ENCODE data around the gene TCF4.

Gene TCF4

DNA sequence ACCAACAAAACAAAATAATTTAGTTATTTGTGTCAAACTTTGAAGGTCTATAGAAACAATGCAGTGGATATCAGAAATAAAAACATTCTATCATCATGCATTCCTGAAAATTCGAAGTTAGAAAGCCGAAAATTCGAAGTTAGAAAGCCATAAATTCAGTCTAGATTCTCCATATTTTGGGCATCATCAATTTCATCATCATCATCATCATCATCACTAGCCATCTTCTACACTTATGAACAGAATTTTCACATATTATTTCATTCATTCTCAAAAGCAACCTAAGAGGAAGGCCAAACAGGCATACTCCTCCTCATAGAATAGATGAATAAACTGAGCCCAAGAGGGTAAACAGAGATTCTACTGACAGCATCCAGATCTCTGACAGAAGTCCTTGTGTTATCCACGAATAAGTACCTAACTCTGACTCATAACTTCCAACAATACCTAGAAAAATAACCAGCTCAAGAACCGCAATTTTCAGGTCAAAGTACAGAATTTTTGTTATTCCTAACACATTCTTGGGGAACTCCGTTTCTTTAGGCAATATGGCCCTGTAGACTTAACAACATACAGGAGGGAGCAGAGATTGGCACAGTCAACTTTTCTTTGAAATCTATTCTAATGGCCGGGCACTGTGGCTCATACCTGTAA lies 84.7 kb downstream of the TCF4 start:
- H3K4me3 ChIP-seq (replicated peaks; ENCODE audit: low read depth, low read length) = no peak overlapping the region
- no peak for DNase-seq (ENCODE audit: extremely low read depth, low read depth)
- TF ChIP-seq, protein P1, sequence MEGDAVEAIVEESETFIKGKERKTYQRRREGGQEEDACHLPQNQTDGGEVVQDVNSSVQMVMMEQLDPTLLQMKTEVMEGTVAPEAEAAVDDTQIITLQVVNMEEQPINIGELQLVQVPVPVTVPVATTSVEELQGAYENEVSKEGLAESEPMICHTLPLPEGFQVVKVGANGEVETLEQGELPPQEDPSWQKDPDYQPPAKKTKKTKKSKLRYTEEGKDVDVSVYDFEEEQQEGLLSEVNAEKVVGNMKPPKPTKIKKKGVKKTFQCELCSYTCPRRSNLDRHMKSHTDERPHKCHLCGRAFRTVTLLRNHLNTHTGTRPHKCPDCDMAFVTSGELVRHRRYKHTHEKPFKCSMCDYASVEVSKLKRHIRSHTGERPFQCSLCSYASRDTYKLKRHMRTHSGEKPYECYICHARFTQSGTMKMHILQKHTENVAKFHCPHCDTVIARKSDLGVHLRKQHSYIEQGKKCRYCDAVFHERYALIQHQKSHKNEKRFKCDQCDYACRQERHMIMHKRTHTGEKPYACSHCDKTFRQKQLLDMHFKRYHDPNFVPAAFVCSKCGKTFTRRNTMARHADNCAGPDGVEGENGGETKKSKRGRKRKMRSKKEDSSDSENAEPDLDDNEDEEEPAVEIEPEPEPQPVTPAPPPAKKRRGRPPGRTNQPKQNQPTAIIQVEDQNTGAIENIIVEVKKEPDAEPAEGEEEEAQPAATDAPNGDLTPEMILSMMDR (IDR thresholded peaks at IDR 0.05; ENCODE audit: low read depth, low read length, missing control alignments) = no peak

DNA sequence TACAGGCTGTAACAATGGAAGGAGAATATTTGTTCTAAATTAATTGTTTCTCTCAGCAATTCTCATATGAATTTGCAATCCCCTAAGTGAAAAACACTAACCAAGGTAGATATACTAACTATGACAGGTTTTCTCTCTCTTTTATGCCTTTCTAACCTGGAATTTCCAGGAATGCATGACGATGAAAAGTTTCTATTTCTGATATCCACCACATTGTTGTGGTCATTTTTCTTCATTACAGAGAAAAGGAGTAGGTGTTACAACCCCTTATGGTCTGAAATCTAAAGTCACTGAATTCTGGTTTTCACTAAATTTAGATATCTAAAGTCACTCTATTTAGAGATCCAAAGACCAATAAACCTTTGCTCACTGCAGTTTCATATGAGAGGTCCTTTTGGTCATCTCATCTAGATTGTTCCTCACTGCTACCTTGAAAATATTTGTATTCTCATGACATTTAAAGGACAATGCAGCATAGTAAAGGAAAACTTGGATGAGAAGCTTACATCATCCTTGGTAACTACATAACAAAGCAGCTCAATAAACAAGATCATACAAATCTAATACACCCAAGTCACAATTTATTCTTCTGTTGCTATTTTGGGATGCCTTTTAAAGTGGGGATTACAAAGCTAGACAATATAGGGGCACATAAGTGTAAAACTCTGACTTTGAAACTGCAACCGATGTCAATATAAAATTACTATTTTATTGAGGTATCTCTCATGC lies 85.8 kb downstream of the TCF4 start:
- H3K4me3 ChIP-seq (replicated peaks; ENCODE audit: low read depth, low read length) = no peak overlapping the region
- TF ChIP-seq, protein P1 (IDR thresholded peaks at IDR 0.05; ENCODE audit: low read depth, low read length, missing control alignments) = no peak
- DNase-seq (ENCODE audit: extremely low read depth, low read depth) = no peak

DNA sequence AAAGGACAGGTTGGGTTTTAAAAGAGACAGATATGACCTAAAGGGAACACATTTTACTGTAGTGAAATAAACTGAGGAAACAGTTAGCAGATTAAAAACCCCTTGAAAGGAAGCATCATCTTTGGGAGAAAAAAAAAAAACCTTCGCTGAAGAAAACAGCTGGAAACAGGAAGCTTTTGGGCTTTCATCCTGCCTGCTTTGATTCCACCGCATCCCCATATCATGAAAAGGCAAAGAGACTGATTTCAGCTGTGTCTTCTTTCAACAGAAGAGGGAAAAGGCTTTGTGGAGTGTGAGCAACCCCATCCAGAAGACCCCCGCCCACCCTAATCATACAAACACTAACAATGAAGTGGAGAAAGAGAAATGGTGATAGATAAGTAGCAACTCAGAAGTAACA lies 86.4 kb downstream of the TCF4 start:
- TF ChIP-seq, protein P1 (IDR thresholded peaks at IDR 0.05; ENCODE audit: low read depth, low read length, missing control alignments) = no peak
- DNase-seq (ENCODE audit: extremely low read depth, low read depth) = no peak
- H3K4me3 ChIP-seq (replicated peaks; ENCODE audit: low read depth, low read length) = no peak overlapping the region; the same call in 1 of the 2 replicates

DNA sequence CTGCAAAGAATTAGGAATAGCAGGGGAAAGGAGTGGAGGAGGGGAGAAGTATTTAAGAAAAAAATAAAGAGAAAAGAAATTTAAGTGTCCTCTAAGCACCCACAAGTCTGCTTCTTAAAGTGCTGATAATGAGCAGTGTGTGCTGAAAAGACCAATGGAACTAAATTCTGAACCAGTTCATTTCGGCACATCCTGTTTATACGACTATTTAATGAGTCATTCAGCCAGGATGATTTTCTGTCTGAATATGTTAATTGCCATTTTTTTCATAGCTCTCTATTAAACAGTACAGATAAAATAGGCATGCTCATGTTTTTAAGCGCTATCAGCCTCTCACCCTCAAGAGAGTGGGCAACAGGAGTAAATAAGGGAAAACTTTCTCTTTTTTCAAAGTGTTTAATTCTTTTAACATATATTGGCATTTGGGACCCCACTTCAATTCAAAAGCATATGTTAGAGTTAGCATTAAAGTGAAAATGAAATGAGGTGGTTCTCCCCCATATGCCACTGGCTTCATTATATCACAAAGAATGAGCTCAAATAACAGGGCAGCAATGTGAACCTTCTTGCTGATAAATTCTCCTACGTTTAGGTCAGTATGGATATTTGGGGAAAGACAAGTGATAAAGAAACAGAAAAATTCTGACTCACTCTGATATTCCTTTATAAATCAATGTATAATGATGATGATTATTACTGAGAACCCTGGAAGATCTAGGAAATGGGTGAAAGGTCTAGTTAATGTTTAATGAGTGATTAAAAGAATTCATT lies 87.5 kb downstream of the TCF4 start:
- peak overlapping the region; percentile 24 for H3K4me3 ChIP-seq (replicated peaks; ENCODE audit: low read depth, low read length)
- DNase-seq (ENCODE audit: extremely low read depth, low read depth) = no peak
- TF ChIP-seq, protein P1 (IDR thresholded peaks at IDR 0.05; ENCODE audit: low read depth, low read length, missing control alignments) = no peak

DNA sequence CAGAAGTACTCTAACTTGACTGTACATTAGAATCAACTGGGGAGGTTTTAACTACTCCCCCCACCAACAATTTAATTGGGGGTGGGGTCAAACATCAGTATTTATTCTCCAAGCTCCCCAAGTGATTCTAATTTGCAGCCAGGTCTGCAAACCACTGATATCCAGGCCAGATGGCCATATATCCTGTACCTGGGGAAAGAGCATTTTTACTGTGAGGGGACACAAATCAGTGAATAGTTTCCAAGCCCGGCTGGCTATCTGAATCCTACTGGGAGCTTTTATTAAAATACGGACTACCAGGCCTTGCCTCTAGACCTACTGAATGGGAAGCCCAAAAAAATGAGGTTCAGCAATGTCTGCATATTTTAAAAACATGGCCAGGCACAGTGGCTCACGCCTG lies 88.5 kb downstream of the TCF4 start:
- no peak overlapping the region for H3K4me3 ChIP-seq (replicated peaks; ENCODE audit: low read depth, low read length)
- no peak for DNase-seq (ENCODE audit: extremely low read depth, low read depth)
- TF ChIP-seq, protein P1 (IDR thresholded peaks at IDR 0.05; ENCODE audit: low read depth, low read length, missing control alignments) = no peak

DNA sequence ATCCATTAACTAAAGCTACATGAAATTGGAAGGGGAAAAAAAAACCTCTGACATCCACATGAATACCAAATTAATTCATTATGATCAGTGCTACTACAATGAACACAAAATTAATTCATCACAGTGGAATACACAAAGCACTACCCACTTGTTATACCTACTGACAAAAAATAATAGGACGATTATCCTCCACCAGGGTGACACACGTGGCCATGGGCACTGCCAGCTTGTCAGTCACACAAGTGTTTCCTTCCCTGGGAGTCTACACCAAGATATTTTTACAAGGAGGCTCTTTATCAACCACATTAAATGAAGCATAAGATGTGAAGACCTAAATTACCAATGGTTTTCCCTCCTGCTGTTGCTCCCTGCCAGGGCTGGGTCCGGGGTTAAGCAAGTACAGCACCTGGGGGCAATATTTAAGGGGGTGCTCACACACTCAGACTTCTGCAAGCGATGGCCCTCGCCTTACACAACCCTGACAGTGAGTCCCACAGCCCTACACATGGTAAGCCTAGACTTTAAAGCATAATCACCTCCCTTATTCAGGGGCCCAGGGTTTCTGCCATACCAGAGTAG lies 90.1 kb downstream of the TCF4 start:
- no peak for DNase-seq (ENCODE audit: extremely low read depth, low read depth)
- TF ChIP-seq, protein P1 (IDR thresholded peaks at IDR 0.05; ENCODE audit: low read depth, low read length, missing control alignments) = no peak
- no peak overlapping the region for H3K4me3 ChIP-seq (replicated peaks; ENCODE audit: low read depth, low read length)
